Fibroblast of pulmonary artery (primary cell): ENCODE measurements around the gene STIM1.
A peak's percentile ranks its signal among the peaks of the same experiment; 100 is the strongest.

Experiments used
- DNase-seq: peaks from one replicate; pipeline ENCODE4 v3.0.0-alpha.2; 2010; ENCODE audit warnings: low read depth
- H3K4me3 ChIP-seq: replicated peaks from 2 replicates; pipeline ENCODE4 v1.5.1; 2011; ENCODE audit warnings: low read depth, mild to moderate bottlenecking, control low read depth, low read length, moderate library complexity
- CTCF ChIP-seq: IDR thresholded peaks from 2 replicates; pipeline ENCODE4 v1.5.1; 2011; ENCODE audit warnings: mild to moderate bottlenecking, control low read depth, low read length, inconsistent platforms; ENCODE audit errors: missing control alignments

The STIM1 gene

GRCh38 chr11:3836903-3837302 is 18.6 kb upstream of the STIM1 start:
- no peak overlapping the region for H3K4me3 ChIP-seq
- TF ChIP-seq CTCF, result no peak
- no peak for DNase-seq

DNA sequence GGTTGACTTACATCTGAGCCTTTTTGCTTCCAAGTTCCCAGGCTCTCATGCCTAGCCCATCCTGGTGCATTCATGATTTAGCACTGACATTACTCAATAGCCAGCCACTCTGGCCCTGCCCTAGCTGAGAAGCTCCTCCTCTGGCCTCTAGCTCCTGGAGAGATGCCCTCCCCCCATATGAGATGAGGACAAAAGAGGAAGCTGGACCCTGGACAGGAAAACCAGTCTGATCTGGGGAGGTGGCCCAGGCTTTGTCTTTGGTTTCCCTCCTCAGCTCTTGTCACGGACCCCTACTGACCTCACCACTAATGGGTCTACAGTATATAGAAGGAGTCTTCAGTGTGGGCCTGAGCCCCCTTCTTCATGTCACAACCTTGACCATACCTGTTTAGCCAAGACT is 17.7 kb upstream of the STIM1 start:
- TF ChIP-seq CTCF, result no peak

GRCh38 chr11:3838504-3838903 is 17.0 kb upstream of the STIM1 start:
- no peak overlapping the region for H3K4me3 ChIP-seq
- no peak for TF ChIP-seq CTCF

More for the DNA sequence above, 17.7 kb upstream of the STIM1 start:
- peak; percentile 47 for DNase-seq
- no peak overlapping the region for H3K4me3 ChIP-seq

DNA sequence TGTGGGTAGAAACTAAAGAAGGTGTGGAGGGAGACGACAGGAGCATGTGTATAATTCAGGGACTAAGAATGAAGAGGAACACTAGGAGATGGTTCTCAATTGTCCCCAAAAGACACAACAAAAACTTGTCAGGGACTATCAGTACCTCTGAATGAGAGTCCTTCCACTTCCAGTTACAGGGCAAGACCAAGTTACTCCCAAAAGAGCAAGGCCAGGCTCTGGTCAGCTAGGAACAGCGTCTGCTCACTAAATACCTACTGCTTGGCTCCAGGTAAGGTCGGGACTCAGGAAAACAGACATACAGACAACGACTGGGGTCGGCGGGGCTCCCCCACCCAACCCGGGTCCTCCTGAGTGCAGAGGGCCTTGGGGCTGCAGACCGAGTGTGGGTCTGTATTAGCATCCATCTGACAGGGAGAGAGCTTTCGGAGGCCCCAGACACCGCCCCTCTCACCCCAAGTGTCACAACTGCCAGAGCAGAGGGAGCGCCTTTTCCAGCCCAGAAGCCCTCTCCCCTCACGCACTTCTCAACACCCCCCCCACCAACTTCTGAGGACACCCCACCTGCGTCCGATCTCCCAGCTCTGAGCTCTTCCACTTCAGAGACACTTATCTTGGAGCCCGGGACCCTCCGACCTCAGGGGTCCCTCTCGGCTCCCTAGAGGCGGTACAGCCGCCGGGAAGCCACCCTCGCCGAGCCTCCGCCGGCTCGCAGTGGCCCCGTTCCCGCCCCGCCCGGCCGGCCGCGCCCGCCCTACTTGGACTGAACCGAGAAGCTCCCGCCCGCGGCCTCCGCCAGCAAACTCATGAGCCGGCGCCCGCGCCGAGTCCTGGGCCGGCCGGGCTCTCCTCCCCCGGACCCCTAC is 15.2 kb upstream of the STIM1 start:
- DNase-seq, result no peak
- no peak for TF ChIP-seq CTCF
- H3K4me3 ChIP-seq, result peak overlapping the region; percentile 77

More at GRCh38 chr11:3838504-3838903, 17.0 kb upstream of the STIM1 start:
- DNase-seq, result no peak

GRCh38 chr11:3840870-3841425 is 14.5 kb upstream of the STIM1 start, which contains the start of gene RHOG:
TSS of gene RHOG (minus strand) at chr11:3840959. CDS start at chr11:3828138, 12,821 bp downstream.
- peak; percentile 86 for DNase-seq
- no peak for TF ChIP-seq CTCF
- peak within 1 kb of the TSS; percentile 77 for H3K4me3 ChIP-seq

DNA sequence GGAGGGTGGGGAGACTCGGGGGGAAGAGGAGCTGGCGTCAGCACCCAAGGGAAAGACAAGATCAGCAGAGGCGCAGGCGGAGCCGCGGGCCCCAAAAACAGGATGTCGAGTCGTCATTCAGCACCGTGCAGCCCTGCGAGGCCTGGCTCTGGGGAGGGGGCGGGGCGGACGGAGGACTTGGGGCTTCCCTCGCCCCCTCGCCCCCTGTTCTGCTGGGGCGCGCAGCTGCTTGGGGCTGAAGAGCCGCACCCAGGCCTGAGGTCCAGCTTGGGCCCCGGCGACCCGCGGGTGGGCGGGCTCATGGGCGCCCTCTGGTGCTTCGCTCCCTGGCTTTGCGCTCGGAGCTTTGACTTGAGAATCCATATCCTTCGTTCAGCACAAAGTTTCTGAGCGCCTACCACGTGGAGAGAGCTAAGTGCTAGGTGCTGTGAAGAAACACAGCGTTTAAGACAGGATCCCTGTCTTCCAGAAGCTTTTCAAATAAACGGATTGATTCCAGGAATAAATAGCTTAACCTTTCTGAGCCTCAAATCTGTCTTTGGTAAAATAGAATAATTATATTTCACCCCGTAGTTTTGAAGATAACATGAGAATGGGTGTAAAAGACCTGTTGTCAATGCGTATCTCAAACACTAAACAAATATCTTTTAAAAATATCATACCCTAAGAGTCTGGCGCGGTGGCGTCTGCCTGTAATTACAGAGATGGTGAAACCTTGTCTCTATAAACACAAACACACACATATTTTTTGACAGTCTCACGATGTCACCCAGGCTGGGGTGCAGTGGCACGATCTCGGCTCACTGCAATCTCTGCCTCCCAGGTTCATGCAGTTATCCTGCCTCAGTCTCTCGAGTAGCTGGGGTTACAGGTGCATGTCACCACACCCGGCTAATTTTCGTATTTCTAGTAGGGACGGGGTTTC is 13.8 kb upstream of the STIM1 start:
- peak overlapping the region; percentile 77 for H3K4me3 ChIP-seq
- DNase-seq, result peak; percentile 87
- peak; percentile 74 for TF ChIP-seq CTCF
